ENCODE measurements around the gene ADARB2.

Gene ADARB2

GRCh38 chr10:1598393-1599153 lies 138.8 kb downstream of the ADARB2 start:
- no peak overlapping the region for H3K4me3 ChIP-seq (ENCODE audit: low read depth, low read length)

- no peak overlapping the region for H3K4me3 ChIP-seq (ENCODE audit: low read depth, low read length)
These were observed 139.8 kb downstream of the ADARB2 start for GRCh38 chr10:1597370-1598146.

GRCh38 chr10:1596482-1597099 lies 140.7 kb downstream of the ADARB2 start:
- no peak overlapping the region for H3K4me3 ChIP-seq (ENCODE audit: low read depth, low read length)

GRCh38 chr10:1595726-1596125 lies 141.6 kb downstream of the ADARB2 start:
- no peak overlapping the region for H3K4me3 ChIP-seq (ENCODE audit: low read depth, low read length)

GRCh38 chr10:1595242-1595600 lies 142.1 kb downstream of the ADARB2 start:
- no peak overlapping the region for H3K4me3 ChIP-seq (ENCODE audit: low read depth, low read length)

GRCh38 chr10:1594372-1595241 lies 142.7 kb downstream of the ADARB2 start:
- H3K4me3 ChIP-seq (ENCODE audit: low read depth, low read length): no peak overlapping the region

- H3K4me3 ChIP-seq (ENCODE audit: low read depth, low read length): no peak overlapping the region
These were observed 145.6 kb downstream of the ADARB2 start for GRCh38 chr10:1591742-1592141.

GRCh38 chr10:1591045-1591444 lies 146.3 kb downstream of the ADARB2 start:
- no peak overlapping the region for H3K4me3 ChIP-seq (ENCODE audit: low read depth, low read length)

GRCh38 chr10:1589257-1589656 lies 148.1 kb downstream of the ADARB2 start:
- no peak overlapping the region for H3K4me3 ChIP-seq (ENCODE audit: low read depth, low read length)

- H3K4me3 ChIP-seq (ENCODE audit: low read depth, low read length): no peak overlapping the region
These were observed 154.6 kb downstream of the ADARB2 start for GRCh38 chr10:1582739-1583138.

GRCh38 chr10:1581189-1581588 lies 156.1 kb downstream of the ADARB2 start:
- no peak overlapping the region for H3K4me3 ChIP-seq (ENCODE audit: low read depth, low read length)

GRCh38 chr10:1579671-1580070 lies 157.7 kb downstream of the ADARB2 start:
- no peak overlapping the region for H3K4me3 ChIP-seq (ENCODE audit: low read depth, low read length)

GRCh38 chr10:1579141-1579491 lies 158.2 kb downstream of the ADARB2 start:
- H3K4me3 ChIP-seq (ENCODE audit: low read depth, low read length): no peak overlapping the region

GRCh38 chr10:1578392-1579140 lies 158.8 kb downstream of the ADARB2 start:
- no peak overlapping the region for H3K4me3 ChIP-seq (ENCODE audit: low read depth, low read length)

- no peak overlapping the region for H3K4me3 ChIP-seq (ENCODE audit: low read depth, low read length)
These were observed 159.4 kb downstream of the ADARB2 start for GRCh38 chr10:1577945-1578344.

GRCh38 chr10:1577373-1577770 lies 160.0 kb downstream of the ADARB2 start:
- H3K4me3 ChIP-seq (ENCODE audit: low read depth, low read length): no peak overlapping the region

- H3K4me3 ChIP-seq (ENCODE audit: low read depth, low read length): no peak overlapping the region
These were observed 160.6 kb downstream of the ADARB2 start for GRCh38 chr10:1576467-1577372.

GRCh38 chr10:1575481-1576244 lies 161.7 kb downstream of the ADARB2 start:
- H3K4me3 ChIP-seq (ENCODE audit: low read depth, low read length): no peak overlapping the region

- H3K4me3 ChIP-seq (ENCODE audit: low read depth, low read length): no peak overlapping the region
These were observed 162.6 kb downstream of the ADARB2 start for GRCh38 chr10:1574719-1575118.
